Neural cell (in vitro differentiated cells): ENCODE measurements around the gene LRRC3. TPM values are rescaled to one million over a fixed set of nuclear protein-coding genes. Genes with fewer than 3 reads are reported as not detected.

Experiments used
- H2AFZ ChIP-seq: fragments of 200-600, 300-800 bp; sonication (generic), shearing (Covaris generic); 2 replicates; pipeline ENCODE4 v1.6.0; 2014; ENCODE audit warnings: low read depth, mild to moderate bottlenecking, antibody characterized with exemption, low read length, moderate library complexity
- H3F3A ChIP-seq: fragments of 200-600 bp; shearing (Covaris generic); 2 replicates; pipeline ENCODE4 v1.6.1; 2016; ENCODE audit warnings: mild to moderate bottlenecking, moderate library complexity, mixed read lengths, antibody characterized with exemption, low read length; ENCODE audit not compliant: insufficient read depth, poor library complexity, severe bottlenecking
- H3K27ac ChIP-seq: fragments of 200-600, 300-800 bp; sonication (generic), shearing (Covaris generic); 2 replicates; pipeline ENCODE4 v1.5.1; 2014; ENCODE audit warnings: mild to moderate bottlenecking, low read length, moderate library complexity
- H3K27me3 ChIP-seq: fragments of 300-800, 200-600 bp; sonication (generic), shearing (Covaris generic); 2 replicates; pipeline ENCODE4 v1.6.0; 2014; ENCODE audit warnings: mild to moderate bottlenecking, low read depth, low read length, moderate library complexity; ENCODE audit not compliant: insufficient read depth
- H3K36me3 ChIP-seq: fragments of 300-800, 200-600 bp; sonication (generic), shearing (Covaris generic); 2 replicates; pipeline ENCODE4 v1.5.1; 2014; ENCODE audit warnings: mild to moderate bottlenecking, antibody characterized with exemption, low read length, moderate library complexity; ENCODE audit not compliant: insufficient read depth
- H3K4me2 ChIP-seq: fragments of 300-800, 200-600 bp; sonication (generic), shearing (Covaris generic); 2 replicates; pipeline ENCODE4 v1.6.0; 2014; ENCODE audit warnings: mild to moderate bottlenecking, low read length
- H3K4me3 ChIP-seq: fragments of 300-800, 200-600 bp; sonication (generic), shearing (Covaris generic); 2 replicates; pipeline ENCODE4 v1.5.1; 2014; ENCODE audit warnings: mild to moderate bottlenecking, low read length, moderate library complexity
- H3K79me2 ChIP-seq: fragments of 200-600 bp; shearing (Covaris generic); replicated peaks from 2 replicates; pipeline ENCODE4 v1.6.0; 2014; ENCODE audit warnings: mild to moderate bottlenecking, low read length, moderate library complexity; ENCODE audit not compliant: insufficient read depth
- H3K9ac ChIP-seq: fragments of 300-800, 200-600 bp; sonication (generic), shearing (Covaris generic); 2 replicates; pipeline ENCODE4 v1.6.1; 2016; ENCODE audit warnings: mild to moderate bottlenecking, low read length, mixed read lengths
- H3K9me2 ChIP-seq: fragments of 200-600 bp; shearing (Covaris generic); 2 replicates; pipeline ENCODE4 v1.6.1; 2016; ENCODE audit warnings: mild to moderate bottlenecking, low read length, mixed read lengths; ENCODE audit not compliant: insufficient read depth
- H3K9me3 ChIP-seq: fragments of 200-600, 300-800 bp; sonication (generic), shearing (Covaris generic); 2 replicates; pipeline ENCODE4 v1.6.1; 2016; ENCODE audit warnings: mild to moderate bottlenecking, mixed run types, low read length, moderate library complexity, mixed read lengths
- H4K20me1 ChIP-seq: fragments of 200-600 bp; shearing (Covaris generic); 2 replicates; pipeline ENCODE4 v1.6.1; 2016; ENCODE audit warnings: mild to moderate bottlenecking, mixed run types; ENCODE audit not compliant: insufficient read depth
- CTCF ChIP-seq: fragments of 450-650 bp; IDR thresholded peaks from 2 replicates; pipeline ENCODE4 v1.5.1; 2014; ENCODE audit warnings: antibody characterized with exemption, mild to moderate bottlenecking, moderate library complexity; ENCODE audit not compliant: poor library complexity, severe bottlenecking
- EP300 ChIP-seq: fragments of 450-650 bp; conservative IDR thresholded peaks from 2 replicates; pipeline ENCODE4 v1.6.1; 2014; ENCODE audit warnings: antibody characterized with exemption, mild to moderate bottlenecking, moderate library complexity; ENCODE audit not compliant: poor library complexity, severe bottlenecking
- EZH2 ChIP-seq: fragments of 200-600, 300-800 bp; shearing (Covaris generic), sonication (generic); IDR thresholded peaks from 2 replicates; pipeline ENCODE4 v1.6.1; 2014; ENCODE audit warnings: antibody characterized with exemption, low read length, borderline replicate concordance, mild to moderate bottlenecking; ENCODE audit not compliant: insufficient read depth, poor library complexity, severe bottlenecking
- MXI1 ChIP-seq: fragments of 450-650 bp; conservative IDR thresholded peaks from 2 replicates; pipeline ENCODE4 v1.6.1; 2014; ENCODE audit warnings: antibody characterized with exemption, mild to moderate bottlenecking; ENCODE audit not compliant: poor library complexity, severe bottlenecking
- POLR2AphosphoS5 ChIP-seq: IDR thresholded peaks from 2 replicates; pipeline ENCODE4 v1.6.1; 2012
- RAD21 ChIP-seq: fragments of 450-650 bp; conservative IDR thresholded peaks from 2 replicates; pipeline ENCODE4 v1.6.1; 2014; ENCODE audit warnings: antibody characterized with exemption, mild to moderate bottlenecking, moderate library complexity
- REST ChIP-seq: IDR thresholded peaks from 2 replicates; pipeline ENCODE4 v1.6.1; 2012; ENCODE audit warnings: borderline replicate concordance
- SMC3 ChIP-seq: fragments of 450-650 bp; conservative IDR thresholded peaks from 2 replicates; pipeline ENCODE4 v1.6.1; 2014; ENCODE audit warnings: antibody characterized with exemption, mild to moderate bottlenecking, moderate library complexity; ENCODE audit not compliant: poor library complexity
- TAF1 ChIP-seq: IDR thresholded peaks from 2 replicates; pipeline ENCODE4 v1.6.1; 2012; ENCODE audit warnings: low read depth
- polyA plus RNA-seq: library from polyadenylated mRNA; depleted of rRNA; stranded (reverse); fragments of >200 nt; gene quantifications from 2 replicates; pipeline ENCODE4 v1.2.3, GENCODE V29; 2014

Gene LRRC3
- polyA plus RNA-seq, 1 donor from 2014 or later: 3.8 TPM

GRCh38 chr21:44485796-44486195 lies 30.5 kb downstream of the LRRC3 start:
- H3K4me3 ChIP-seq: peak overlapping the region; percentile 31
- no peak overlapping the region for H3K27ac ChIP-seq
- H3K4me2 ChIP-seq: no peak overlapping the region
- H4K20me1 ChIP-seq: no peaks in the 10 kb centered on the region
- no peak overlapping the region for H3K9ac ChIP-seq
- no peak overlapping the region for H2AFZ ChIP-seq
- H3K79me2 ChIP-seq: no peaks in the 10 kb centered on the region
- no peaks in the 10 kb centered on the region for H3F3A ChIP-seq
- H3K9me2 ChIP-seq: no peaks in the 10 kb centered on the region
- no peaks in the 10 kb centered on the region for H3K27me3 ChIP-seq
- TF ChIP-seq TAF1 (no peak), SMC3 (no peak), MXI1 (no peak), CTCF (no peak), REST (no peak), EZH2 (no peak), POLR2AphosphoS5 (no peak), RAD21 (no peak), EP300 (no peak)
- H3K9me3 ChIP-seq: no peaks in the 10 kb centered on the region
- H3K36me3 ChIP-seq: no peaks in the 10 kb centered on the region

GRCh38 chr21:44486302-44486701 lies 31.0 kb downstream of the LRRC3 start:
- Histone ChIP-seq H3K36me3 (no peaks in the 10 kb centered on the region), H3K4me2 (no peak overlapping the region), H3K9me3 (no peaks in the 10 kb centered on the region), H3K4me3 (no peak overlapping the region), H3K27me3 (no peaks in the 10 kb centered on the region), H3K79me2 (no peaks in the 10 kb centered on the region), H3K9me2 (no peaks in the 10 kb centered on the region), H3F3A (no peaks in the 10 kb centered on the region), H3K27ac (no peak overlapping the region), H3K9ac (no peak overlapping the region), H4K20me1 (no peaks in the 10 kb centered on the region), H2AFZ (no peak overlapping the region)
- TF ChIP-seq RAD21 (no peak), MXI1 (no peak), CTCF (no peak), POLR2AphosphoS5 (no peak), EZH2 (no peak), SMC3 (no peak), REST (no peak), TAF1 (no peak), EP300 (no peak)
